GM18870 (cell line): ENCODE measurements around the gene SYCE3.
"Not testable (repeated sequence)": the region's sequence is repeated elsewhere in the genome, so short reads cannot be mapped to it uniquely, and the experiment has no call there.

Experiments
- ATAC-seq: cut with Tn5 transposase; IDR thresholded peaks from one replicate; pipeline ENCODE4 v1.9.1; 2021; ENCODE audit warnings: moderate library complexity; ENCODE audit not compliant: unreplicated experiment

SYCE3 gene, protein sequence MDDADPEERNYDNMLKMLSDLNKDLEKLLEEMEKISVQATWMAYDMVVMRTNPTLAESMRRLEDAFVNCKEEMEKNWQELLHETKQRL

DNA sequence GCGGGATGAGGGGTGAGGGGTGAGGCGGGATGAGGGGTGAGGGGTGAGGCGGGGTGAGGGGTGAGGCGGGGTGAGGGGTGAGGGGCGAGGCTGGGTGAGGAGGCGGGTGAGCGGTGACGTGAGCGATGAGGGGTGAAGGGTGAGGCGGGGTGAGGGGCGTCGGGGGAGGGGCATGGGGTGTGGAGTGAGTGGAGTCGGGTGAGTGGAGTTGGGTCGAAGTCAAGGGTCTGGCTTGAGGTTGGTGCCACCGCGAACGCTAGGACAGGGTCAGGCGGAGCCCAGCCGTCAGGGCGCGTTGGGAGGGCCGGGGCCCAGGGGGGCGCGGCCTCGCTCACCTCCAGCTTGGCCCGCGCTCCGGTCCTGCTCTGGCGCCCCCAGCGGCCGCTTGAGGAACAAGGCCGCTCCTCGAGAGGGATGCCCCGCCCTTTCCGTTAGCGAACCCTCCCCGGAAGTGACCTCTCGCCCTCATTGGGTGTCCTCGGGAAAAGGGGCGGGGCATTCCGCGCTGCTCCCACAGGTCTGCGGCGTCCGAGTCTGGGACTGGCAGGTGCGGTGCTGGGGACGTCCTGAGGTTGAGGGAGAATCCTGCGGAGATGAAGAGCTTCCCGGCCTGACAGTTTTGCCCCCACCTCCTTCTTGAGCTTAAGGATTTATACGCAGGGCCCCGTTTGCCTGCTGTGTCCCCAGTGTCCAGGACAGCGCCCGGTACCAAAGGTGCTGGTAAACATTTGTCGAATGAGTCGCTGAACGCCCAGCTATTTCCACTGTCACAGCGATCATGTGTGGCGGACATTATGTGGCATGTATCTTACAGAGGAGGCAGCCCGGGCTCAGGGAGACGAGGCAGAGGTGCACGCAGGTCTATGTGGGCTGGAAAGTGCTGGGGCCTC is at the start of gene SYCE3:
Gene SYCE3, minus strand, starts transcription at position 397 of the 890 bp plus-strand sequence. CDS start 6,514 bp downstream, outside the sequence.
- peak; percentile 74 for ATAC-seq

DNA sequence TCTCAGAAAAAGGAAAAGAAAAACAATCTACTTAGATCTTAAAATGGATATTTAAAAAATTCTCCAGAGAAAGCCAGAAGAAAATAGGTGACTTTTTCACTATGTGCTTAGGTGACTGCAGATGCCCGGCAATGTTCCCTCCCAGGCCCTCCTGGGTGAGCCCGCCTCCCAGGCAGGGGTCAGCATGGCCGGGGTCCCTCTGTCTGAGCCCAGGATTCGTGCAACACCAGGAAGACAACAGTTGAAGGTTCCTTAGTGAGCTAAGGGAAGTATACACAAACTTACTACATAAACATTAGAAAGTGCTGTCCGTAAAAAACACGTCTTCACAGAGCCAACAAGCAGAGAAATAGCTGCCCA is 49.4 kb upstream of the SYCE3 start:
- ATAC-seq = no peak

- ATAC-seq = no peak
These were observed 48.8 kb upstream of the SYCE3 start for GRCh38 chr22:50611341-50612060.

DNA sequence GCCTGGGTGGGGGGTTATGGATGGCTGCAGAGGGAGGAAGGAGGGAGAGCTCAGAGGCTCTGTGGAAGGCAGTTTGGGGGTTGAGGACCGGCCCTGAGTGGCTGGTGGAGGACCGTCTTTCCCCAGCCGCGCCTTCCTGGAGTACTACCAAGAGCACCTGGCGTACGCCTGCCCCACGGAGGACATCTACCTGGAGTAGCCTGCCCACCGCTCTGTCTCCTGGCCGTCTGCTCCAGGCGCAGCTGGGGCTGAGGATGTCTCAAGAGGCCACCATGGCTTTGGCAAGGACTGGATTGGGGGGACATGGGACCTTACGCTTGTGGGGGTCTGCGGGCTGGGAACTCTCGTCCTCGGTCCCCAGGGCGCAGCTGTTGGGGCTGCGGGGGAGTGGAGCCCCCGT is 47.9 kb upstream of the SYCE3 start:
- ATAC-seq = no peak

DNA sequence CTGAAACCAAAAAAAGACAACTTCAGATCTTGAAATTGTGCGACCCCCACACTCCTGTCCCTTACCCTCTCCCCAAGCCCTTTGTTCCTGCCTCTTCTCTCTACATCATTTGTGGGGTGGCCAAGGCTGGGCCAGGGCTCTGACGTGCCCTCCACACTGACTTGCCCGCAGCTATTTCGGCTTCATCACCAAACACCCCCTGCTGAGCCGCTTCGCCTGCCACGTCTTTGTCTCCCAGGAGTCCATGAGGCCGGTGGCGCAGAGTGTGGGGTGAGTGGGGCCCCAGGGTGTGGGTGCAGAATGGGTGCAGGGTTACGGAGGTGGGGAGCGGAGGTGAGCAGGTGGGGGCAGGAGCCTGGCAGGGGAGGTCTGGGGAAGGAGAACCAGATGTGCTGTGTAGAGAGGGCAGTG is 47.3 kb upstream of the SYCE3 start:
- no peak for ATAC-seq

GRCh38 chr22:50609599-50609998 is 46.9 kb upstream of the SYCE3 start:
- no peak for ATAC-seq

DNA sequence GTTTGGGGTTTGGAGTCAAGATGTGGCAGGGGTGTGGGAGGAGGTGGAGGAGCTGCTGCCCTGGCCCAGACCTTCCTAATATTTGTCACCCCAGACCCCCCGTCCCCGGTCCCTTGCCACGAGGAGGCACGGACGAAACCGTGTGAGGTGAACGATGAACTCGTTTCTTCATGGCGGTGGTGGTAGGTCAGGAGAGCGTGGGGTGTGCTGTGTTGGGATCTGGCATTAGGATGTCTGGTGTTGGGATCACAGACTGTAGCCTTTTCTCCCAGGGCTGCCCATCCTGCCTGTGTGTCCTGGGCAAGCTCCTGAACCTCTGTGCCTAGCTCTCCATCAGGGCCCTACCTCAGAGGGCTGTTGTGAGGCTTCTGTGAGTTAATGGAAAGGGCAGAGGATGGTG is 46.3 kb upstream of the SYCE3 start:
- no peak for ATAC-seq

DNA sequence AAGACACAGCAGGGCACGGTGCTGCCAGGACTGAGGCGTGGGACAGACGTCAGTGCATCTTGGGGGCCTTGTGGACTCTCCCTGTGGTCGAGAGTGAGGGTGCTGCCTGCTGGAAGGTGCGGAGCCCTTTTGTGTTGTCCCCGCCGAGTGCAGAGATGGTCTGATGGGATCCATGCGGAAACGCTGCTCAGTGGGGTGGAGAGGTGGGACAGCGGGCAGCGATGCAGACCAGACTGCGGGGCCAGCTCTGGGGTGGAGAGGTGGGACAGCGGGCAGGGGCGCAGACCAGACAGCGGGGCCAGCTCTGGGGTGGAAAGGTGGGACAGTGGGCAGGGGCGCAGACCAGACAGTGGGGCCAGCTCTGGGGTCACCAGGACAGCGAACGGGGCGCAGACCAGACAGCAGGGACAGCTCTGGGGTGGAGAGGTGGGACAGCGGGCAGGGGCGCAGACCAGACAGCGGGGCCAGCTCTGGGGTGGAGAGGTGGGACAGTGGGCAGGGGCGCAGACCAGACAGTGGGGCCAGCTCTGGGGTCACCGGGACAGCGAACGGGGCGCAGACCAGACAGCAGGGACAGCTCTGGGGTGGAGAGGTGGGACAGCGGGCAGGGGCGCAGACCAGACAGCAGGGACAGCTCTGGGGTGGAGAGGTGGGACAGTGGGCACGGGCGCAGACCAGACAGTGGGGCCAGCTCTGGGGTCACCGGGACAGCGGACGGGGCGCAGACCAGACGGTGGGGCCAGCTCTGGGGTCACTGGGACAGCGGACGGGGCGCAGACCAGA is 45.5 kb upstream of the SYCE3 start:
- not testable (repeated sequence) for ATAC-seq

DNA sequence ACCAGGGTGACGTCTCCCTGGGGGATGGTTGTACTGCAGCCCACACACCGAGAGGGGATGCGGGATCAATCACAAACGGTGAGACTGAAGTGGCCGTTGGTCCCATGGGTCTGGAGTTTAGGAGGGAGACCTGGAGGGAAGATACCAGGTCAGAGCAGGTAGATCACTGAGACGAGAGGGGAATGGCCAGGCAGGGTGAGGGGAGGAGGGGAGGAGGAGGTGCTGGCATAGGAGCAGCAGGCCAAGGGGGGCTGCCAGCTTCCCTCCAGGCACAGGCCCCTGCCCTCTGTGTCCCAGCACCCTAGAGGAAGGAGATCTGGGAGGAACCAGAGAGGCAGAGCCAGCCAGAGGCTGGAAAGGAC is 44.9 kb upstream of the SYCE3 start:
- no peak for ATAC-seq

- ATAC-seq = no peak
These were observed 44.4 kb upstream of the SYCE3 start for GRCh38 chr22:50606946-50607658.

DNA sequence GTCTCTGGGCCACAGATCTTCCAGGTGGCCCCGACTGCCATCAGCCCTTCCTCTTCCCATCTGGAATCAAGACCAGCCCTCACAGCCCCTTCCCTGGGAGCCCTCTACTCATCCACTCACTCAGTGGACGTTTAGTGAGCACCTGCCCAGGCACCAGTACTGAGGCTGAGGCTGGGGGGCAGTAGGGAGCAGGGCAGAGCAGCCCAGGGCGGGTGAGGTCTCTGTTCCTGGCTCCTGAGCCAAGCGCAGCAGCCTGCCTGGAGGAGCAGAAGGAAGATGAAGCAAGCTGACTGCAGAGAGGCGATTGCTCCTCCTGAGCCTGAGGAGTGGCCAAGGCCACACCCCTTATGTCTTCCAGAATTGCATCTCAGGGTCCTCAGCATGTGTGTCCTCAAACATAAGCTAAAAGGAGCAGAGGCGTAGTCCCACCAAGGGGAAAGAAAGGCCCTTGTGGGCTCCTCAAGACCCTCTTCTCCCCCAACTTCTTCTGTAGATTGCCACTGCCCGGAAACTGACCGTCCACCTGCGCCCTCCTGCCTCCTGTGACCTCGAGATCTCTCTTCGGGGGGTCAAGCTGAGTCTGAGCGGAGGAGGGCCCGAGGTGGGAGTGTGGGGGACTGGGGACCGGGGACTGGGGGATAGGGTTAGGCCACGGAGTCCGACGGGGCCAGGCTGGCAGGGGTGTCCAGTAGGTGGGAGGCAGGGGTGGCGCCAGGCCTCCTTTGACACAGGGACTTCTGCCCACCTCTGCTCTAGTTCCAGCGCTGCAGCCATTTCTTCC is 43.6 kb upstream of the SYCE3 start:
- no peak for ATAC-seq

DNA sequence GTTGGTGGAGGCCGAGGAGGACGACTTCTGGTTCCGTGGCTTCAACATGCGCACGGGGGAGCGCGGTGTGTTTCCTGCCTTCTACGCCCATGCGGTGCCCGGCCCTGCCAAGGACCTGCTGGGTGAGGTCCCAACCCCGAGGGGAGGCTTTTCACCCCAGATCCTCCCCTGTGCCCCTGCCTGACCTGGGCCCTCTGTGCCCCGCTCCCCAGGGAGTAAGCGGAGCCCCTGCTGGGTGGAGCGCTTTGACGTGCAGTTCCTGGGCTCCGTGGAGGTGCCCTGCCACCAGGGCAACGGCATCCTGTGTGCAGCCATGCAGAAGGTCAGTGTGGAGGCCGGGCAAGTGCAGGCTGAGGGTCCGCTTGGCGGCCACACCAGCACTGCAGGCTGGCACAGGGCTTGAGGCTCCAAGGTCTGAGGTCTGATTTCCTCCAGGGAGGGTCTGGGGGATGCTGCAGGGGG is 42.9 kb upstream of the SYCE3 start:
- no peak for ATAC-seq

- ATAC-seq = no peak
These were observed 42.4 kb upstream of the SYCE3 start for GRCh38 chr22:50605002-50605612.

DNA sequence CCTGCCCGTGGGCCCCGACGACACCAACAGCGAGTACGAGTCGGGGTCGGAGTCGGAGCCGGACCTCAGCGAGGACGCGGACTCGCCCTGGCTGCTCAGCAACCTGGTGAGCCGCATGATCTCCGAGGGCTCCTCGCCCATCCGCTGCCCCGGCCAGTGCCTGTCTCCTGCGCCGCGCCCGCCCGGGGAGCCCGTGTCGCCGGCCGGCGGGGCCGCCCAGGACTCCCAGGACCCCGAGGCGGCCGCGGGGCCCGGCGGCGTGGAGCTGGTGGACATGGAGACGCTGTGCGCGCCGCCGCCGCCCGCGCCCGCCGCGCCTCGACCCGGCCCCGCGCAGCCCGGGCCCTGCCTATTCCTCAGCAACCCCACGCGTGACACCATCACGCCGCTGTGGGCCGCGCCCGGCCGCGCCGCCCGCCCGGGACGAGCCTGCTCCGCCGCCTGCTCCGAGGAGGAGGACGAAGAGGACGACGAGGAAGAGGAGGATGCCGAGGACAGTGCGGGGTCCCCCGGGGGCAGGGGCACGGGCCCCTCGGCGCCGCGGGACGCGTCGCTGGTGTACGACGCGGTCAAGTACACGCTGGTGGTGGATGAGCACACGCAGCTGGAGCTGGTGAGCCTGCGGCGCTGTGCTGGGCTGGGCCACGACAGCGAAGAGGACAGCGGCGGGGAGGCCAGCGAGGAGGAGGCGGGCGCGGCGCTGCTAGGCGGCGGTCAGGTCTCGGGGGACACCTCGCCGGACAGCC is 41.7 kb upstream of the SYCE3 start:
- no peak for ATAC-seq

DNA sequence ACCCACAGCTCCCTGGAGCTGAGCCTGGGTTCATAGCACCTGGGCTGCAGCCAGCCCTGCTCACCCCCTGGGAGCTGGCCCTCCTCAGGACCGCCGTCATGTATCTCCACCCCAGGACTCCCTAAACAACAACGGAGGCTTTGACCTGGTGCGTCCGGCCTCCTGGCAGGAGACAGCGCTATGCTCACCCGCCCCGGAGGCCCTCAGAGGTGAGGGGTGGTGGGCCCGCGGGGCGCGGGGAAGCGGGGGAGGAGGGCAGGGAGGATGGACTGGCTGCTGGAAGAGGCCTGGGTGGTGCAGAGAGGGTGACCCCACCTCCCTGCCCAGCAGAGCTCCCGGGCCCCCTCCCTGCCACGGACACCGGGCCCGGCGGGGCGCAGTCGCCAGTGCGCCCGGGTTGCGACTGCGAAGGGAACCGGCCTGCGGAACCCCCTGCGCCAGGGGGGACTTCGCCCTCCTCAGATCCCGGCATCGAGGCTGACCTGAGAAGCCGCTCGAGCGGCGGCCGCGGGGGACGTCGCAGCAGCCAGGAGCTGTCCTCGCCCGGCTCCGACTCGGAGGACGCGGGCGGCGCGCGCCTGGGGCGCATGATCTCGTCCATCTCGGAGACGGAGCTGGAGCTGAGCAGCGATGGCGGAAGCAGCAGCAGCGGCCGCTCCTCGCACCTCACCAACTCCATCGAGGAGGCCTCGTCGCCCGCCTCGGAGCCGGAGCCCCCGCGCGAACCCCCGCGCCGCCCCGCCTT is 41.0 kb upstream of the SYCE3 start:
- no peak for ATAC-seq

GRCh38 chr22:50602338-50602700 is 39.6 kb upstream of the SYCE3 start:
- ATAC-seq = no peak

DNA sequence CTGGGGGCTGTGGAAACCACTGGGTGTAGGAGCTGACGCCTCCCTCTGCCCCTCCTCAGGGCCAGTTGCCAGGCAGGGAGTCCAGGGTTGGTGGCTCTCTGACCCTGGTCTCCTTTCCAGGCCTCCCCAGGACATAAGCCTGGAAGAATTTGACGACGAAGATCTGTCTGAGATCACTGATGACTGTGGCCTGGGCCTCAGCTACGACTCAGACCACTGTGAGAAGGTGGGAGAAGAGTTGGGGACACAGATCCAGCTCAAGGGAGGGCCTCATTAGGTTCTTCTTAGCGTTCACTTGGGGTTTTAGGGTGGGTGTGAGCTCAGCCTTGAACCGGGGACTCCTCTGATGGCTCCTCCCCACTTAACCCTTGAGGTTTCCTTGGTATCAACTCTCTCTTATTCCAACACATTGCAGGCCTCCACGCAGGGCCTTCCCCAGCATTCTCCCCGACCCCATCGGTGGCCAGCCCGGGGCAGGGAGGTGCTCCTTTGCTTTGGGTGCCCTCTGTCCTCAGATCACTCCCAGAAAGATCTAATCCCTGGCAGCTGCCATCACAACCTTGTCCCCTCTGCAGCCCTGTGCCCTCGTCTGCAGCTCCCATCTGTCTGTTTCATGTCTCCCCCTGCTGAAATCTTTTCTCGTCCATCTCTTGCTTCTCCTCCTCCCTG is 39.1 kb upstream of the SYCE3 start:
- ATAC-seq = no peak
